ENCODE results near the gene SCN1A. TPM values are rescaled to one million over a fixed set of nuclear protein-coding genes. Genes with fewer than 3 reads are reported as not detected.

The SCN1A gene
- total and polyA plus RNA-seq, 4 donors: 2.1 to 32.6 (median 14.5) TPM

DNA sequence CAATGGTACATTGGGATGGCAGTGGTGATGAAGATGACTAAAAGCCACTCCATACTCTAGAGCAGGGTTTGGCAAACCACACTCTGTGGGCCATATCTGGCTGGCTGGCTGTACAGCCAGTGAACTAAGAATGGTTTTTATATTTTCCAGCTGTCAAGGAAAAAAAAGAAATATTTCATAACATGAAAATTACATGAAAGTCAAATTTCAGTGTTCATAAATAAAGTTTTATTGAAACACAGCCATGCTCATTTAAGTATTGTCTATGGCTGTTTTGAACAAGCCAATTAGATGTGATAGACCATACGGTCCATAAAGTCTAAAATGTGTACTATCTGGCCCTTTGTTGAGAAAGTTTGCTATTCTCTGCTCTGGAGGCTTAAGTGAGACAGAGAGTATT, 175.7 kb downstream of the SCN1A start:
- no peak overlapping the region for H3K9ac ChIP-seq (ENCODE audit: insufficient read depth in 1 of 2, low read length in 2 of 2)
- peaks cover 0 to 17% (median 11%) of the 10 kb centered on the region in 5 donors for H3K4me1 ChIP-seq (ENCODE audit: control insufficient read depth in 5 of 5, insufficient read depth in 5 of 5, low read length in 5 of 5)
- TF ChIP-seq, protein P1, sequence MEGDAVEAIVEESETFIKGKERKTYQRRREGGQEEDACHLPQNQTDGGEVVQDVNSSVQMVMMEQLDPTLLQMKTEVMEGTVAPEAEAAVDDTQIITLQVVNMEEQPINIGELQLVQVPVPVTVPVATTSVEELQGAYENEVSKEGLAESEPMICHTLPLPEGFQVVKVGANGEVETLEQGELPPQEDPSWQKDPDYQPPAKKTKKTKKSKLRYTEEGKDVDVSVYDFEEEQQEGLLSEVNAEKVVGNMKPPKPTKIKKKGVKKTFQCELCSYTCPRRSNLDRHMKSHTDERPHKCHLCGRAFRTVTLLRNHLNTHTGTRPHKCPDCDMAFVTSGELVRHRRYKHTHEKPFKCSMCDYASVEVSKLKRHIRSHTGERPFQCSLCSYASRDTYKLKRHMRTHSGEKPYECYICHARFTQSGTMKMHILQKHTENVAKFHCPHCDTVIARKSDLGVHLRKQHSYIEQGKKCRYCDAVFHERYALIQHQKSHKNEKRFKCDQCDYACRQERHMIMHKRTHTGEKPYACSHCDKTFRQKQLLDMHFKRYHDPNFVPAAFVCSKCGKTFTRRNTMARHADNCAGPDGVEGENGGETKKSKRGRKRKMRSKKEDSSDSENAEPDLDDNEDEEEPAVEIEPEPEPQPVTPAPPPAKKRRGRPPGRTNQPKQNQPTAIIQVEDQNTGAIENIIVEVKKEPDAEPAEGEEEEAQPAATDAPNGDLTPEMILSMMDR (IDR thresholded peaks at IDR 0.05; ENCODE audit: control extremely low read depth, extremely low read depth): no peak
- H3K9me3 ChIP-seq (ENCODE audit: control insufficient read depth in 4 of 4, insufficient read depth in 3 of 4, low read length in 3 of 4): no peaks in the 10 kb centered on the region
- WGBS, 2 donors: 0% methylated on average over 1 of the region's 1 CpG
- peaks cover 3 to 9% (median 6%) of the 10 kb centered on the region in 4 donors for H3K36me3 ChIP-seq (ENCODE audit: control insufficient read depth in 4 of 4, insufficient read depth in 4 of 4, low read length in 4 of 4)
- no peak for DNase-seq
- no peak overlapping the region for H3K27ac ChIP-seq (ENCODE audit: low read depth in 1 of 2, low read length in 1 of 2)
- no peak for ATAC-seq (ENCODE audit: insufficient read depth, low FRiP score)
- H3K4me3 ChIP-seq: no peak overlapping the region
- no peaks in the 10 kb centered on the region for H3K27me3 ChIP-seq (ENCODE audit: control insufficient read depth in 3 of 3, insufficient read depth in 3 of 3, low read length in 2 of 3)

DNA sequence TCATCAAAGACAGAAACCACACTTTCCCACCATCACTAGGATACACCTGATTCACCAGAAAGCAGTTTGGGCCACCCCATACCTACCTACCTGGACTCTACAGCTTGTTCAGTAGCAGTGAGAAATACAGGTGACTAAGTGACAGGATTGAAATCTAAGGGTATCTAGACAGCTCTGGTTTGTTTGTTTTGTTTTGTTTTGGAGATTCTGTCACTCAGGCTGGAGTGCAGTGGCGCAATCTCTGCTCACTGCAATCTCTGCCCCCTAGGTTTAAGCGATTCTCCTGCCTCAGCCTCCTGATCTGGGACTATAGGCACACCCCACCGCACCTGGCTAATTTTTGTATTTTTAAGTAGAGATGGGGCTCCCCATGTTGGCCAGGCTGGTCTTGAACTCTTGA, 177.4 kb downstream of the SCN1A start:
- whole genome bisulfite sequencing, 2 donors: 92 to 95% methylated on average over 3 of the region's 3 CpGs
- Histone ChIP-seq H3K4me3 (no peak overlapping the region), H3K36me3 (ENCODE audit: control insufficient read depth in 4 of 4, insufficient read depth in 4 of 4, low read length in 4 of 4) (peaks cover 3 to 11% (median 6%) of the 10 kb centered on the region in 4 donors), H3K4me1 (ENCODE audit: control insufficient read depth in 5 of 5, insufficient read depth in 5 of 5, low read length in 5 of 5) (peaks cover 0 to 17% (median 11%) of the 10 kb centered on the region in 5 donors), H3K9ac (ENCODE audit: insufficient read depth in 1 of 2, low read length in 2 of 2) (no peak overlapping the region), H3K27ac (ENCODE audit: low read depth in 1 of 2, low read length in 1 of 2) (no peak overlapping the region), H3K27me3 (ENCODE audit: control insufficient read depth in 3 of 3, insufficient read depth in 3 of 3, low read length in 2 of 3) (no peaks in the 10 kb centered on the region), H3K9me3 (ENCODE audit: control insufficient read depth in 4 of 4, insufficient read depth in 3 of 4, low read length in 3 of 4) (no peaks in the 10 kb centered on the region)
- ATAC-seq (ENCODE audit: insufficient read depth, low FRiP score) (no peak), DNase-seq (no peak)
- TF ChIP-seq, protein P1 (IDR thresholded peaks at IDR 0.05; ENCODE audit: control extremely low read depth, extremely low read depth): no peak

DNA sequence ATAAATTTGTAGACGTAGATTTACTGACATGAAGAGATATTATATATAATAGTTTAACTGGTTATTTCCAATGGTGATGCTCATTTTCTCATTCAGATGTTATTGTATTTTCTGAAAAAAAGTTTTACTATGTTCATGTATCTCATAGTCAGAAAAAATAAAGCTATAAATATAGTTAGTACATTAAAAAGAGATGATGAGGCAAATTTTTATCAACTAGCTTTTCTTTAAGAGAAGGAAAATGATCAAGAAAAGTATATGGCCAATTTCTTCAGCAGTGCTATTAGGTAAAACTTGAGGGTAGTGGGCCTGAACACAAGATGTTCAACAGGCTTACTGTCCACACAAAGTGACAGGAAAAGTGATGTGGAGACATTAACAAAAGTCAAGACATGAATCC, 186.0 kb downstream of the SCN1A start:
- Histone ChIP-seq H3K27ac (ENCODE audit: low read depth in 1 of 2, low read length in 1 of 2) (no peak overlapping the region), H3K27me3 (ENCODE audit: control insufficient read depth in 3 of 3, insufficient read depth in 3 of 3, low read length in 2 of 3) (no peaks in the 10 kb centered on the region), H3K9ac (ENCODE audit: insufficient read depth in 1 of 2, low read length in 2 of 2) (no peak overlapping the region), H3K4me3 (no peak overlapping the region), H3K4me1 (ENCODE audit: control insufficient read depth in 5 of 5, insufficient read depth in 5 of 5, low read length in 5 of 5) (no peaks in the 10 kb centered on the region), H3K36me3 (ENCODE audit: control insufficient read depth in 4 of 4, insufficient read depth in 4 of 4, low read length in 4 of 4) (peaks cover 4 to 37% (median 21%) of the 10 kb centered on the region in 4 donors), H3K9me3 (ENCODE audit: control insufficient read depth in 4 of 4, insufficient read depth in 3 of 4, low read length in 3 of 4) (no peaks in the 10 kb centered on the region)
- ATAC-seq (ENCODE audit: insufficient read depth, low FRiP score) (no peak), DNase-seq (no peak)
- TF ChIP-seq, protein P1 (IDR thresholded peaks at IDR 0.05; ENCODE audit: control extremely low read depth, extremely low read depth): no peak
- 96 to 99% methylated on average over 1 of the region's 1 CpG for WGBS, 2 donors

DNA sequence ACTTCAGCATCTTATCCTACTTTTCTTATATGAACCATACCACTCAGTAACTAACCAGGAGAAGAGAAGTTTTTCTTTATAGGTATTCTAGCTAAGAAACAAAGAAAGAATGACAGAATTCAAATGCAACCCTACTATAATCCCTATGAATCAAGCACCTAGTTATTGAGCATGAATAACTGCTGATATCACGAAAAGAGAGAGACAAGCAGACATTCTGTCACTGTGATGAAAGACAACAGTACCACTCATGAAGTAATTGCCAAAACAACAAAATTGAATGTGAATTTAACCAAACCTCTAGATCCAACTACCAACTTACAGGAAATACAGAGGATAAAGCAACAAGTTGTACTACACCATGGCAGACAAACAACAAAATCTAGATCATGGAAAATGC, 189.6 kb downstream of the SCN1A start:
- 84 to 90% methylated on average over 1 of the region's 1 CpG for WGBS, 2 donors
- H3K4me1 ChIP-seq (ENCODE audit: control insufficient read depth in 5 of 5, insufficient read depth in 5 of 5, low read length in 5 of 5): no peaks in the 10 kb centered on the region
- TF ChIP-seq, protein P1 (IDR thresholded peaks at IDR 0.05; ENCODE audit: control extremely low read depth, extremely low read depth): no peak
- ATAC-seq (ENCODE audit: insufficient read depth, low FRiP score): no peak
- no peaks in the 10 kb centered on the region for H3K9me3 ChIP-seq (ENCODE audit: control insufficient read depth in 4 of 4, insufficient read depth in 3 of 4, low read length in 3 of 4)
- H3K36me3 ChIP-seq (ENCODE audit: control insufficient read depth in 4 of 4, insufficient read depth in 4 of 4, low read length in 4 of 4): peaks cover 5 to 31% (median 23%) of the 10 kb centered on the region in 4 donors
- H3K9ac ChIP-seq (ENCODE audit: insufficient read depth in 1 of 2, low read length in 2 of 2): no peak overlapping the region
- DNase-seq: no peak
- no peak overlapping the region for H3K27ac ChIP-seq (ENCODE audit: low read depth in 1 of 2, low read length in 1 of 2)
- H3K27me3 ChIP-seq (ENCODE audit: control insufficient read depth in 3 of 3, insufficient read depth in 3 of 3, low read length in 2 of 3): no peaks in the 10 kb centered on the region
- H3K4me3 ChIP-seq: no peak overlapping the region
